GM19238 (cell line): Measurements from ENCODE around the gene MAML2.

Experiments
- DNase-seq: peaks from one replicate; pipeline ENCODE4 v3.0.0; 2011; ENCODE audit warnings: low spot score; ENCODE audit not compliant: insufficient read length

MAML2 gene

GRCh38 chr11:96213500-96213899 lies 129.5 kb downstream of the MAML2 start:
- DNase-seq: no peak

DNA sequence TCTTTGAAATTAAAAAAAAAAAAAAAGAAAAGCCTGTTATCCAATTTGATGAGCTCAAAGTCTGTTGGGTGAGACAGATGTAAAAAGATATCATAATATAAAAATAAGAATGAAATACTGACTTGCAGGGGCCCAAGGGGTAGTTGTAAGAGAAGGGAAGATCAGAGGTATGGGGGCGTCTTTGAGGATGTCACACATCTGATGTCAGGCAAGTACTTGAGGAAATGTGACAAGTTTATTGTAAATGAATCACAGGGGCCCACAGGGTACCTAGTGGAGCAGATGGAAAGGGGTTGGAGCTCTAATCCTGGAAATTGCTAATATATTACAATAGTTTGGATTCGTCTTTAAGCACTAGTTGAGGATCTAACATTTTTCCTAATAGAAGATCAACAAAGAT lies 131.6 kb downstream of the MAML2 start:
- no peak for DNase-seq

GRCh38 chr11:96207459-96208449 lies 135.2 kb downstream of the MAML2 start:
- no peak for DNase-seq

- no peak for DNase-seq
These were observed 136.0 kb downstream of the MAML2 start for GRCh38 chr11:96206955-96207354.

GRCh38 chr11:96205460-96205809 lies 137.6 kb downstream of the MAML2 start:
- DNase-seq: no peak

- DNase-seq: no peak
These were observed 138.1 kb downstream of the MAML2 start for GRCh38 chr11:96204721-96205459.

DNA sequence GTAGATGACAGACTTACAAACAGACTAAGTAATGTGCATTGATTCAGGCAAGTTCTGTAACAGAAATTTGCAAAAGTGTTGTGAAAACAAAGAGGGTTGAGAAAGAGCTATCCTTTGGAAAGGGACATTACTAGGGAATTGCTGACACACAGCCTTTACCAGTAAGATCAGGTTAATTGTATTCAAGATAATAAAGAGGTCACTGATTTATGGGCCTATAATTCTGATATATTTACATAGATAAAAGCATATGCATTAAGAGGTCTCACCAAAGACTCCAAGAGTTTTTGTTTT lies 138.7 kb downstream of the MAML2 start:
- no peak for DNase-seq

DNA sequence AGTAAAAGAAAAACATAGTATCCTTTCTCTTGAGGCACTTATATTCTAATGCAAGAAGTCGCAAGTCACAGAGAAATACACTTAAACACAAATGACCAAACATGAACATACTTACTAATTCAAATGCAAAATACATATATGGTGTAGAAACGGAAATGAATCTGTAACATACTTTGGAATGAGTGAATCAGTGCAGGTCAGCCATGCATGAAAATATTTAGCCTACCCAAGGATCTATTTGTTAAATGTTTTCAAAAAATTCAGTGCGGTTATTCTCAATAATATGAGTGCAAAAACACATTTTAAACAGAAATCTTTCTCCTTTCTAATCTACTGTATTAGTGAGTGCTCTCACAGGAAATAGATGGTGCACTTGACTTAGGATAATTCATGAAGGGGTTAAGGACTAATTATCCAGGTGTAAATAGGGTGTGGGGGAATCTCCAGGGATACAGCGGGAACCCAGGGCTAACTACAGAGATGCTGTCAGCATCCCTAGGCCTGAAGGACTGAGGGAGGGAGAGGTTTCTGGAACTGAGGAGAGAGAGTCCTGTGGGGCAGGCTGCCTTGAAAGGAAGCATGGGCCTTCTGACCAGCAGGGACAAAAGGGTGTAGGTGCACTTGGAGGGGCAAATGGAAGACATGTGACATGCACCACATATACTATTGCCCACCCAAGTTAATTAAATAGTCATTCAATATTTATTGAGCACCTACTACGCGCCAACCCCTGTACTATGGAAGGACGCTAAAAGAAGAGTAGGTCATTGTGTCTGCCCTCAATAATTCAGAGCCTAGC lies 139.2 kb downstream of the MAML2 start:
- DNase-seq: no peak

- no peak for DNase-seq
These were observed 142.8 kb downstream of the MAML2 start for GRCh38 chr11:96200243-96200642.

DNA sequence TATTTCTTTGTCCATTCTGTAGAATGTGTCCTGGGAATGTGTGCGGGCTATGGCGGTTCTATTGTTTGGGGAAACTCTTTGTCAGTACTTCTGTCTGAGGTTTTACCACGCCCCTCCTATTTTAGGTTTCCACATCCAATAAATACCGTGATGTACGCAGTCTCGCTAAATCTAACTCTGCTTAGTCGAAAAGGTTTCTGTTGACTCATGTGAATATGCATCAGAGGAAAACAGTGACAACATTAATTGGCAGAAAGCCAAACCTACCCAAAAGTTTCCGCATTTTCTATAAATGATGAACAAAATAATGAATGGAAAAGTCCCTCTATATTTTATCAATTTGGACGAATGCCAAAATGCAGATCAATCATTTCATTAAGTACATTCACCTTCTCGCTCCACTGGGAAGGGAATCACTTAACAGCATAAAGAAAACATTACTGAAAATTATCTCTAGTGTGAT lies 143.4 kb downstream of the MAML2 start:
- no peak for DNase-seq

DNA sequence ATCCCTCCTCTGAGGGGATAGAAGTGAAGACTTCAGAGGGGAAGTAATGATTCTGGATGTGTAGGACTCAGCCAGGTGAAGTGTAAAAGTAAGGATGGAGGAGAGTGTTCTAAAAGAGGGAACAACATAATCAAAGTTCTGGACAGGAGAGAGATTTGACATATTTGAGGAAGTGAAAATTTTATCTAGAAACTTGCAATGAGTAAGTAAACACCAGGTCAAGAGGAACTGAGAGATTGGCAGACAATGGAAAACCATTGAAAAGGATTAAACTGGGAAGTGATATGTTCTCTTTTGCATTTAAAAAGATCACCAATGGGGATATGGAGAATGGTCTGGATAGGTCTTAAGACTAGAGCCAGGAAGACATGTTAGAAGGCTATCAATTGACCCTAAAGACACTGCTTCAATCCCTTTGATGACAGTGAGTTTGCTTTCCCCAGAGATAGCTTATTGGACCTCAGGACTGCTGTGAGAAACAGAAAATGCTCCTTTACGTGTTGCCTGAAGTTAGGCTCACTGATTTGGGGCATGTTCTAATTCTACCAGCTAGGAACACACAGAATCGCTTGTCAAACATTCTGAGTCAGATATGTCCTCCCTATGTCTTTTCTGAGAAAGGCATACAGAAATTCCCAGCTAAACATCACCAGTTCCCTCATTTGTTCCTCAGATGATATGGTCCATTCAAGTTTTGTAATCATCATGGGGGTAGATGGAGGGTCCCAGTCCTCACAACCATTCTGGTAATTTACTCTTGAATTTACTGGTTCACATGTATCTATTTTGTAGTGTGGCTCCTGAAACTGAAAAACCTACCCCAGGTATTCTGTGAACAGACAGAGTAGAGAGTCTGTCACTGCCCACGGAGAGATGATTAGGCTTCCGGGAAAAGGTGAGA lies 144.9 kb downstream of the MAML2 start:
- DNase-seq: no peak

DNA sequence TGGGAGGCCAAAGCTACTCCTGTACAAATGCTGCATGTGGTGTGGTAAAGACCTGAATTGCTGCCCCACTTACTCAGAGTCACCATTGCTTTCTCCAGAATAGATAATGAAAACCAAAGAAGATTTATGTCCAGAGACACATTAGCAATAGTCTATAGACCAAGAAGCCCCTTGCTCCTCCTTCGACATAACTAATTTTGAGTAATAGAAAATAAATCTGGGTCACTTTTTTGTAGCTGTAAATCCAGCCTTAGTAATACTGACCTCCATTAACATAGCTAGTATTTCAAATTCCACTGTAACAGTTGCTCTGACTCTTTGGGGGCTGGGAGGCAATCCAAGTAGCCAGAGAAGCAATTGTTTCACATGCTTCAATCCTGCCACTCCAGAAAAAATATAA lies 145.9 kb downstream of the MAML2 start:
- no peak for DNase-seq

DNA sequence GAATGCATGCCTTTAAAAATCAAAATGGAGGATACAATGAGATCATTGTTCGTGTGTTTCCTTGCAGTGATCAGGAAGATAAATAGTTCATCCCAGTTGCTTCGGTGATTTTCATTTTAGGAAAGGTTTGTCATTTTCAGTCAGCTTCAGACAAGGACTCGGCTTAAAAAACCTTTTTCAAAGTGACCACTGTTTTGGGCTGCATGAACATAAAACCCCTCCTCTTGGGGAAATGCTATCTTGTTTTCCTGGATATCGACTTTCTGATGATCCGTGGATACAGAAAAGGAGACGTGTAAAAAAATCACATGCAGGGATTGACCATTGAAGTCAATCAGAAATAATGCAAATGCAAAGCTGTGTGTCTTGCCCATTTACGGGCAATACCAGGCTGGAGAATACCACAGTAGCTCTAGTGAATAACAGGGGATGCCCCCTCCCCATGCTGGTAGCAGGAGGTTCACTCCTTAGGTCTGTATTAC lies 146.8 kb downstream of the MAML2 start:
- DNase-seq: no peak

DNA sequence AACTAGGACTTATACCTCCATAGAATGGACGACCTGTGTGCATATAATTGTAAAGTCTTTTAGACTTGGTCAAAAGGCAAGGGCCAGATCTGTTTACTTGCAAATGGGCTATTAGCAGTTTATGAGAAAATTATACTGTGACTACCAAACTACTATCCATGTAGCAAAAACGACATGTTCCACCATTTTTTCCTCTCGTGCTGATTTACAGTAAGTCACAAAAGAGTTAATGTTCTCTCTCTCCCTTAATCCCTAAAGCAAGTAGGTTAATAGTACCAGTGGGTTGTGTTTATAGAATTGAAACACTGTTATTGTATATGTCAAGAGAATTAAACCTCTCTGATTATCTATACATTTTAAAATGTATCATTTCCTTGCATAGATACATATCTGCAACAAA lies 147.3 kb downstream of the MAML2 start:
- no peak for DNase-seq

GRCh38 chr11:96194581-96195374 lies 148.2 kb downstream of the MAML2 start:
- DNase-seq: no peak

DNA sequence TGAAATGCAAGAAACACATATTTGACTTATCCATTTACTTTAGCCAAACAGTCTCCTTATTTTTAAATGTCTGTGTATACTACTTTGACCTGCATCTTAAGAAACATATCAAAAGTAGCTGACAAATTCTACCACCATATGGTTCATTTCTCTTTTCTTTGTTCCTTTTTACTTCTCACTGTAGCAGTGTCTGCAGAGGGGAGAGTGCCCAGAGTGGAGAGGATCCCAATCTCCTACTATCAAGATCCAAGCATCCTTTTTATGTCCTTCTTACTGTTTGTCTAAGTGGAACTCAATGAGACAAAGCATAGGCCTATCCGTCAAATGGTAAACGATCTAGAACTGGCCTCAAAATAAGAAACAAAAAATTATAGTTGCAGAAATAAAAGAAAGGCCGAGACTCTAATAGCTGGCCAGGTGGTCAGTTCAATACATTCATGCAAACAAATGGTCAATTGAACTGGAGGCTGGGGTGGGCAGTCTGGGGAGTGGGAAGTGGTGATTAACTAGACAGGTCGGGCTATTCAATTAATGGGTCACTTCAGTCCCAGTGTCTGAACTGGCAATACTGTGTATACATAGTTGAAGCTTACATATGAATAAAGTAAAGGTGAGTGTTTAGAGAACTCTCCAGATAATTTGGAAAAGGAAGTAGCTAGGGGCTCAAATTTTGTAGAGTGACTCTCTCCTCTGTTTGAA lies 149.1 kb downstream of the MAML2 start:
- DNase-seq: no peak

GRCh38 chr11:96191752-96192151 lies 151.2 kb downstream of the MAML2 start:
- DNase-seq: no peak

DNA sequence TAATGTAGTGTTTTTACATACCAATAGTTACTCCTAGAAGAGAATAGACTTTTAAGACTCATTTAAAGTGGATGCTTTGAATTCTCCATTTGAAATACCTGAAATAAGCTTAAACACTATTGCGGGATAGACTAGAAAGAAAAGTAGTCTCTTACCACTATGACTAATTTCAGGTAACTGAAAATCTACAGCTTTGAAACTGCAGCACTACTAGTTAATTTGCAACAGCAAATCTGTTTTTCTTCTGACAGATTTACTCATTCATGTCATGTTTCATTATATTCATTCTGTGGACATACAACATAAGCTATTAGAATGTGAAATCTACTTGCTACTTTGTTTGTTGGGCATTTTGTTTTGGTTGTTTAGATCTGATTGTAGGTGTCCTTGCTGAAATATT lies 153.6 kb downstream of the MAML2 start:
- no peak for DNase-seq
